GM18858 (cell line): Measurements from ENCODE around the gene DIAPH2.
"Not testable (repeated sequence)": the region's sequence is repeated elsewhere in the genome, so short reads cannot be mapped to it uniquely, and the experiment has no call there.

Source experiments
- ATAC-seq: cut with Tn5 transposase; IDR thresholded peaks from one replicate; pipeline ENCODE4 v1.9.1; 2021; ENCODE audit not compliant: unreplicated experiment

DIAPH2 gene

GRCh38 chrX:96820935-96821334 is 136.3 kb downstream of the DIAPH2 start:
- no peak for ATAC-seq

- no peak for ATAC-seq
These were observed 139.5 kb downstream of the DIAPH2 start for GRCh38 chrX:96824166-96824565.

GRCh38 chrX:96833333-96833732 is 148.7 kb downstream of the DIAPH2 start:
- no peak for ATAC-seq

- no peak for ATAC-seq
These were observed 149.5 kb downstream of the DIAPH2 start for GRCh38 chrX:96834137-96834536.

- ATAC-seq: peak; percentile 83
These were observed 151.1 kb downstream of the DIAPH2 start for GRCh38 chrX:96835660-96836289.

- no peak for ATAC-seq
These were observed 153.2 kb downstream of the DIAPH2 start for GRCh38 chrX:96837808-96838207.

- ATAC-seq: no peak
These were observed 153.9 kb downstream of the DIAPH2 start for GRCh38 chrX:96838537-96838936.

GRCh38 chrX:96841325-96841724 is 156.7 kb downstream of the DIAPH2 start:
- no peak for ATAC-seq

- not testable (repeated sequence) for ATAC-seq
These were observed 157.2 kb downstream of the DIAPH2 start for GRCh38 chrX:96841866-96842265.

- ATAC-seq: no peak
These were observed 158.9 kb downstream of the DIAPH2 start for GRCh38 chrX:96843566-96843965.

- no peak for ATAC-seq
These were observed 162.2 kb downstream of the DIAPH2 start for GRCh38 chrX:96846841-96847240.

GRCh38 chrX:96859422-96859821 is 174.8 kb downstream of the DIAPH2 start:
- not testable (repeated sequence) for ATAC-seq

- ATAC-seq: peak; percentile 80
These were observed 176.6 kb downstream of the DIAPH2 start for GRCh38 chrX:96861218-96861617.

GRCh38 chrX:96861661-96862060 is 177.0 kb downstream of the DIAPH2 start:
- no peak for ATAC-seq

- ATAC-seq: no peak
These were observed 199.0 kb downstream of the DIAPH2 start, which contains the start of gene RPA4 for GRCh38 chrX:96883608-96884007. TSS of gene RPA4 (plus strand) at chrX:96883908. CDS start at chrX:96884311, 403 bp downstream.

- ATAC-seq: no peak
These were observed 199.4 kb downstream of the DIAPH2 start for GRCh38 chrX:96884027-96884426.

- no peak for ATAC-seq
These were observed 205.1 kb downstream of the DIAPH2 start for GRCh38 chrX:96889726-96890125.

GRCh38 chrX:96906741-96907140 is 222.1 kb downstream of the DIAPH2 start:
- ATAC-seq: no peak

GRCh38 chrX:96907516-96908272 is 223.1 kb downstream of the DIAPH2 start:
- ATAC-seq: no peak

GRCh38 chrX:96909291-96909690 is 224.6 kb downstream of the DIAPH2 start:
- ATAC-seq: no peak

GRCh38 chrX:96918864-96919263 is 234.2 kb downstream of the DIAPH2 start:
- no peak for ATAC-seq

- no peak for ATAC-seq
These were observed 235.0 kb downstream of the DIAPH2 start for GRCh38 chrX:96919672-96920071.
